Activated naive CD4-positive, alpha-beta T cell treated with anti-CD3 and anti-CD28 coated beads, Interleukin-2, amount 10 ng/mL, durations not matched to agents 7 days and 5 days (primary cell): ENCODE data around the gene FGF12.
"Not testable (repeated sequence)": the region's sequence is repeated elsewhere in the genome, so short reads cannot be mapped to it uniquely, and the experiment has no call there.

ENCODE experiments used
- CTCF ChIA-PET: fragments of 350-600 bp; sonication (Branson Sonifier 250); formaldehyde crosslinking; loops from one replicate; lab custom pipeline; 2021; ENCODE audit warnings: antibody characterized with exemption; lab: Charles Lee
- DNase-seq: peaks from one replicate; pipeline ENCODE4 v3.0.0-alpha.2; 2020
- H3K27ac Mint-ChIP-seq: one replicate; pipeline ENCODE4 v1.8.0; 2021; ENCODE audit warnings: mild to moderate bottlenecking, moderate library complexity, mixed read lengths
- H3K27me3 Mint-ChIP-seq: one replicate; pipeline ENCODE4 v1.8.0; 2021; ENCODE audit warnings: mild to moderate bottlenecking, mixed read lengths
- H3K36me3 Mint-ChIP-seq: one replicate; pipeline ENCODE4 v1.8.0; 2021; ENCODE audit warnings: mixed read lengths
- H3K4me1 Mint-ChIP-seq: one replicate; pipeline ENCODE4 v1.8.0; 2021; ENCODE audit warnings: mixed read lengths
- H3K4me3 Mint-ChIP-seq: one replicate; pipeline ENCODE4 v1.8.0; 2021; ENCODE audit warnings: mild to moderate bottlenecking, moderate library complexity, mixed read lengths
- H3K9me3 Mint-ChIP-seq: one replicate; pipeline ENCODE4 v1.8.0; 2021; ENCODE audit warnings: mixed read lengths

FGF12 gene

DNA sequence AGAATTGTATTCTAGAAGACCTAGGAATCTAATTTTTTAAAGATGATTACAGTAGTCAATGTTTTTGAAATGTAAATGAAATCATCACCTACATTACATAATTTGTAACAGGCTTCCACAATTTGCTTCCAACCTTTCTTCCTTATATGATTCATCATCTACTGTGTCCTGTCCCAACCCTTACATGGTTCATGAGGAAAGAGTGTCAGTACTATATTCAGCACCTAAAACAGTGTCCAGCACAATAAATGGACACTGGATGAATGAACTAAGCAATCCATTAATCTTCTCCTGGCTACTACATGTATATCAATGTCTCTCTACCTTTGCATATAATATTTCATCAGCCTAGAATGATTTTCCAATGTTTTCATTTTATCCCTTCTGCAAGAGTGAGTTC is 12.2 kb downstream of the FGF12 start:
- CTCF ChIA-PET, result no interaction called here

DNA sequence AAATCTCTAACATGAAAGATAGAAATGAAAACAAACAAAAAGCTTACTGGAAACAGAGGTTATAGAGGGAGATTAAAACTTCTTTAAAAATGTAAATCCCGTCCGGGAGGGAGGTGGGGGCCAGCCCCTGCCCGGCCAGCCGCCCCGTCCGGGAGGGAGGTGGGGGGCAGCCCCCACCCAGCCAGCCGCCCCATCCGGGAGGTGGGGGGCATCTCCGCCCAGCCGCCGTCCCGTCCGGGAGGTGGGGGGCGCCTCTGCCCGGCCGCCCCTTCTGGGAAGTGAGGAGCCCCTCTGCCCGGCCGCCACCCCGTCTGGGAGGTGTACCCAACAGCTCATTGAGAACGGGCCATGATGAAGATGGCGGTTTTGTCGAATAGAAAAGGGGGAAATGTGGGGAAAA is 16.2 kb downstream of the FGF12 start:
- CTCF ChIA-PET, H3K4me1 Mint-ChIP-seq, H3K36me3 Mint-ChIP-seq, H3K9me3 Mint-ChIP-seq, H3K27ac Mint-ChIP-seq, H3K27me3 Mint-ChIP-seq, H3K4me3 Mint-ChIP-seq, DNase-seq: not testable (repeated sequence)

More for the DNA sequence above, 12.2 kb downstream of the FGF12 start:
- DNase-seq, result no peak
- H3K4me3 Mint-ChIP-seq, result no peak overlapping the region
- no peaks in the 10 kb centered on the region for H3K9me3 Mint-ChIP-seq
- no peaks in the 10 kb centered on the region for H3K27me3 Mint-ChIP-seq
- H3K4me1 Mint-ChIP-seq, result no peaks in the 10 kb centered on the region
- no peaks in the 10 kb centered on the region for H3K36me3 Mint-ChIP-seq
- no peak overlapping the region for H3K27ac Mint-ChIP-seq

DNA sequence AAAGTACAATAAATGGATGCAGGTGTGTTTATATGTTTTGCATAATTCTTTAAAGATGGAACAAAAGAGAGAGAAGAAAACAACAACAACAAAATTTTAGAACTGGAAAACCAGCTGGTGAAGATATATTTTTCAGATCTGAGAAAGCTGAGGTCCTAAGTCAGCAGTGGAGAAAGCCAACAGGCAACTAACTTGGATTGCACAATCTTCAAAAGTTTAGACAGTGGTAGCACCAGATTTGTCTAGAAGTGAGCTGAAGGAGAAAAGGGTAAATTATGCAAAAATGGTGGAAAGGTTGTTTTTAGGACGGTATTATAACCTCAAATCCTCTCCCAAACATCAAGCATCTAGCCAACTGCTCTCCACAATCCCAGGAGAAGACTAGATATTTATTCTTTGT is 17.0 kb downstream of the FGF12 start:
- Mint-ChIP-seq H3K4me1 (no peaks in the 10 kb centered on the region), H3K36me3 (no peaks in the 10 kb centered on the region), H3K9me3 (no peaks in the 10 kb centered on the region), H3K4me3 (no peak overlapping the region), H3K27me3 (no peaks in the 10 kb centered on the region), H3K27ac (no peak overlapping the region)
- CTCF ChIA-PET, result no interaction called here
- DNase-seq, result no peak

GRCh38 chr3:192706272-192706671 is 21.1 kb downstream of the FGF12 start:
- H3K9me3 Mint-ChIP-seq, result no peaks in the 10 kb centered on the region
- no peak for DNase-seq
- CTCF ChIA-PET, result no interaction called here
- H3K4me3 Mint-ChIP-seq, result no peak overlapping the region
- H3K27me3 Mint-ChIP-seq, result no peaks in the 10 kb centered on the region
- H3K27ac Mint-ChIP-seq, result no peak overlapping the region
- H3K4me1 Mint-ChIP-seq, result no peaks in the 10 kb centered on the region
- H3K36me3 Mint-ChIP-seq, result no peaks in the 10 kb centered on the region

- no peak overlapping the region for H3K4me3 Mint-ChIP-seq
- no peaks in the 10 kb centered on the region for H3K36me3 Mint-ChIP-seq
- H3K27ac Mint-ChIP-seq, result no peak overlapping the region
- CTCF ChIA-PET, result no interaction called here
- H3K4me1 Mint-ChIP-seq, result no peaks in the 10 kb centered on the region
- no peak for DNase-seq
- no peaks in the 10 kb centered on the region for H3K9me3 Mint-ChIP-seq
- no peaks in the 10 kb centered on the region for H3K27me3 Mint-ChIP-seq
Measured at GRCh38 chr3:192700885-192701284, 26.5 kb downstream of the FGF12 start.

DNA sequence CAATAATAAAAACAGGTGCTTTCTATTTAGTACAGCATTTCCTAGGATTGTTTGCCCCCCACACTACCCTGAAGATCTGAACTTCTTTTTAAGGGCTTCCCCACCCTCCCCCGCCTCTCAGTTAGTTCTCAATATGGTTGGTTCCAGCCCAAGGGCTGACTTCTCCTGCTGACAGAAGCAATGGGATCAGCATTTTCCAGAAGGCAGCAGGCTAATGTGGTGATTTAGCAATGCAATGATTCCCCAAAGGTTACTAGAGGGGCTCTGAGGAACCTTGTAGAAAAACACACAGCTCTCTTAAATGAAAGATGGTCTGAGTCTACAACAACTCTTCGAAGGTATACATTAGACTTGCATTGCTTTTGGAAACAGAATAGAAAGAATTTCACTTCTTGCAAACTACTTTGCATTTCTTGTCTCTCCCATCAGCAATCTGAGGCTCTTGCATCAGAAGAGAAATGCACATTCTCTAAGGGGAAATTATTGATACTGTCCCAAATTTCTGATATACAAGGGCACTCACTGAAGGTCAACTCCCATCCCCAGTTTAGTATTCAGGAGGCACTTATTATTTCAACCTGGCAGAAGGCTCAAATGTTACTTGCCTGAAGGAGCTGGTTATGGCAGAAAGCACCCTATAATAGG is 30.3 kb downstream of the FGF12 start:
- no peak for DNase-seq
- Mint-ChIP-seq H3K27ac (no peak overlapping the region), H3K9me3 (no peaks in the 10 kb centered on the region), H3K4me3 (no peak overlapping the region), H3K36me3 (no peaks in the 10 kb centered on the region), H3K27me3 (no peaks in the 10 kb centered on the region), H3K4me1 (no peaks in the 10 kb centered on the region)
- CTCF ChIA-PET, result no interaction called here

- Mint-ChIP-seq H3K9me3 (peaks cover 5% of the 10 kb centered on the region), H3K4me3 (no peak overlapping the region), H3K36me3 (no peaks in the 10 kb centered on the region), H3K27me3 (no peaks in the 10 kb centered on the region), H3K4me1 (no peaks in the 10 kb centered on the region), H3K27ac (no peak overlapping the region)
- no peak for DNase-seq
- CTCF ChIA-PET, result no interaction called here
Measured at GRCh38 chr3:192687488-192688152, 39.7 kb downstream of the FGF12 start.

GRCh38 chr3:192685801-192686200 is 41.5 kb downstream of the FGF12 start:
- no peaks in the 10 kb centered on the region for H3K27me3 Mint-ChIP-seq
- H3K36me3 Mint-ChIP-seq, result no peaks in the 10 kb centered on the region
- DNase-seq, result no peak
- H3K4me3 Mint-ChIP-seq, result no peak overlapping the region
- CTCF ChIA-PET, result no interaction called here
- no peak overlapping the region for H3K27ac Mint-ChIP-seq
- peaks cover 5% of the 10 kb centered on the region for H3K9me3 Mint-ChIP-seq
- no peaks in the 10 kb centered on the region for H3K4me1 Mint-ChIP-seq

GRCh38 chr3:192684151-192684550 is 43.2 kb downstream of the FGF12 start:
- Mint-ChIP-seq H3K36me3 (no peaks in the 10 kb centered on the region), H3K4me1 (no peaks in the 10 kb centered on the region), H3K9me3 (peaks cover 5% of the 10 kb centered on the region), H3K27me3 (no peaks in the 10 kb centered on the region), H3K27ac (no peak overlapping the region), H3K4me3 (no peak overlapping the region)
- CTCF ChIA-PET, result no interaction called here
- no peak for DNase-seq

DNA sequence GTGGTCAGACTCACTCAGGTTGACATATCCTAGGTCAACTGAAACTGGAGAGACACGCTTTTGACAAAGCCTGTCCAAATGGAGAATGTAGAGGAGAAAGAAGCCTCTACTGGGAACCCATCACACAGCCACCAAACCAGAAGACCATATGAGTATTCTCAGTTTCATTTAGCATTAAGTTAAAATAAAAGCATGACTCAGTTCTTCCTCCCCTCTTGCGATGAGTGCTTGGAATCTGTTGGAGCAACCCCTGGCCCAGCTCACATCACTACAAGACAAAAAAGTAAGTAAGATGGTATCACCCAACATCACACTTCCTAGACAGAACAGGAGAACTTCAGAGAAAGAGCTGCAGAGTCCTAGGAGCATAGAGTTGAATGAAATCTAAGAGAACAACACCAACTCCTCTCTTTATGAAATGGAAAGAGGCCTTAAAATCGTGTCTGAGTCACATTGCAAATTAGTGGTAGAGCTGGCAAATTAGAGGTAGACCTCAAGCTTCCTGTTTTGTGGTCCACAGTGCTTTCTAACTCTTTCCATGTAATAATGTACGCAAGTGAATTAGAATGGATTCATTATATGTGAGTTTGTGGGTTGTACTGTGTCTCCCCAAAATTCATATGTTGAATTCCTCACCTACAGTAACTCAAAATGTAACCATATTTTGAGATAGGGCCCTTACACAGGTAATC is 51.2 kb downstream of the FGF12 start:
- Mint-ChIP-seq H3K4me1 (no peaks in the 10 kb centered on the region), H3K4me3 (no peak overlapping the region), H3K27me3 (no peaks in the 10 kb centered on the region), H3K9me3 (peaks cover 2% of the 10 kb centered on the region), H3K27ac (no peak overlapping the region), H3K36me3 (no peaks in the 10 kb centered on the region)
- no peak for DNase-seq
- CTCF ChIA-PET, result no interaction called here

- Mint-ChIP-seq H3K27ac (no peak overlapping the region), H3K4me1 (no peaks in the 10 kb centered on the region)
- CTCF ChIA-PET, result no interaction called here
Measured at GRCh38 chr3:192655628-192656027, 71.7 kb downstream of the FGF12 start.

GRCh38 chr3:192655040-192655439 is 72.3 kb downstream of the FGF12 start:
- H3K36me3 Mint-ChIP-seq, result no peaks in the 10 kb centered on the region
- no peaks in the 10 kb centered on the region for H3K27me3 Mint-ChIP-seq
- H3K4me3 Mint-ChIP-seq, result no peak overlapping the region
- no peak for DNase-seq
- CTCF ChIA-PET, result no interaction called here
- no peaks in the 10 kb centered on the region for H3K9me3 Mint-ChIP-seq
- no peak overlapping the region for H3K27ac Mint-ChIP-seq
- H3K4me1 Mint-ChIP-seq, result no peaks in the 10 kb centered on the region

More at GRCh38 chr3:192655628-192656027, 71.7 kb downstream of the FGF12 start:
- H3K9me3 Mint-ChIP-seq, result no peaks in the 10 kb centered on the region
- no peak for DNase-seq
- H3K36me3 Mint-ChIP-seq, result no peaks in the 10 kb centered on the region
- H3K27me3 Mint-ChIP-seq, result no peaks in the 10 kb centered on the region
- no peak overlapping the region for H3K4me3 Mint-ChIP-seq

DNA sequence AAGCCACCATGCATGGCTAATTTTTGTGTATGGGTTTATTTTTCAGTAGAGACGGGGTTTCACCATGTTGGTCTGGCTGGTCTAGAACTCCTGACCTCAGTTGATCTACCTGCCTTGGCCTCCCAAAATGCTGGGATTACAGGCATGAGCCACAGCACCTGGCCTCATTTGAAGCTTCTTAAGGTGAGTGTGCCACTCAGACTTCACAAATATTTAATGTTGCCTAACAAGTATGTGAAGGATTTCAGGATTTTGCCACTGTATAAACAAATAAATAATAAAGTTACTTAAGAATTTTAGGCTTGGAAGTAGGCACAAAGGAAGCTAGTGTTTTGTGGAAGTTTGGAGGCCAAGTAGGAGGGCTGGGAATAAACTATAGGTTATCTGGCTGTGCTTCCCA is 73.5 kb downstream of the FGF12 start:
- H3K36me3 Mint-ChIP-seq, result no peaks in the 10 kb centered on the region
- H3K27me3 Mint-ChIP-seq, result no peaks in the 10 kb centered on the region
- no peaks in the 10 kb centered on the region for H3K4me1 Mint-ChIP-seq
- no peak overlapping the region for H3K4me3 Mint-ChIP-seq
- no peaks in the 10 kb centered on the region for H3K9me3 Mint-ChIP-seq
- no peak overlapping the region for H3K27ac Mint-ChIP-seq
- DNase-seq, result no peak
- CTCF ChIA-PET, result no interaction called here

- CTCF ChIA-PET, result no interaction called here
- no peak overlapping the region for H3K4me3 Mint-ChIP-seq
- DNase-seq, result no peak
- no peaks in the 10 kb centered on the region for H3K27me3 Mint-ChIP-seq
- no peaks in the 10 kb centered on the region for H3K9me3 Mint-ChIP-seq
- H3K4me1 Mint-ChIP-seq, result no peaks in the 10 kb centered on the region
- no peak overlapping the region for H3K27ac Mint-ChIP-seq
- H3K36me3 Mint-ChIP-seq, result no peaks in the 10 kb centered on the region
Measured at GRCh38 chr3:192652727-192653126, 74.6 kb downstream of the FGF12 start.
